ENCODE measurements around the gene NRCAM.
A peak's percentile ranks its signal among the peaks of the same experiment; 100 is the strongest.

NRCAM gene

DNA sequence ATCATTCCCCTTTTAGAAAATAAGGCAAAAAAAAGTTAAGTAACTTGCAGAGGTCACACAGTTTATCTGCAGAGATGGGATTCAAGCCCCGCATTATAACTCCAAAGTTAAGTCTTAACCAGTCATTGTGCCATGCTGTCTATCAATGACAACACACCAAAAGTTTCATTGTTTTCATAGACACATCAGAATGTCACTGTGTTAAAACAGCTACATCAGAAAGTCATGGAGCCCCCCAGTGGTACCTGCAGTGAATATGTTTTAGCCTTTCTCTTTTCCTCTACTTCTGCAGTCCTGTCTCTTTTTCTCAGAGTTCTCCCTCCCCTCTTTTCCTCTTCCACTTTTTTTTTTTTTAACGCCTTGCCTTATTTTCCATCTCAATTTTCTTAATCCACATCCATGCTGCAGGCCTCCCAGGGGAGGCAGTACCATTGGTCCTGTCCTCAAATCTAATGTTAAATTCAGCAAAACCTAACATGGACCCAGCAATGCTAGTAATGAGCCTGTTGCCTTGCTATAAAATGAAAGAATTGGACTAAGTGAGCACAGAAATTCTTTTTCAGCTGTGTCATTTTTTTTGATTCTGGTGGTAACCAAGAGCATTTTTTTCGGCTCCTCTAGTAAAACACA lies 3.8 kb upstream of the NRCAM start:
- DNase-seq (ENCODE audit: low read depth) = no peak

DNA sequence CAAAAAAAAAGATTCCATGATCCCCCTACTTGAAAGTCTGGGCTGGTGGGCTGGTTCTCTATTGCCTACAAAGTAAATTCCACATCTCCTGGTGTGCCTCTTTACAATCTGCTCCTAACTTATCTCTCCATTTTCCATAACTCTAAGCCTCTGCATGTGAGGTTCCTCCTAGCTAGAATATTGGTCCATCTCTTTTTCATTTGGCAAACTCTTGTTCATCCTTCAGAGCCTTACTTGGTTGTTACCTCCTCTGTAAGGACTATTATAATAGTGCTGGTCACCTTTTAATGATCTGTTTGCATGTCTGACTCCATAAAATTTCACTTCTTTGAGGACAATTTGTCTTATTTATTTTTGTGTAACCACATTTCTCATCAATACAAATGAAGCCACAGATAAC lies 1.6 kb upstream of the NRCAM start:
- DNase-seq (ENCODE audit: low read depth) = no peak

DNA sequence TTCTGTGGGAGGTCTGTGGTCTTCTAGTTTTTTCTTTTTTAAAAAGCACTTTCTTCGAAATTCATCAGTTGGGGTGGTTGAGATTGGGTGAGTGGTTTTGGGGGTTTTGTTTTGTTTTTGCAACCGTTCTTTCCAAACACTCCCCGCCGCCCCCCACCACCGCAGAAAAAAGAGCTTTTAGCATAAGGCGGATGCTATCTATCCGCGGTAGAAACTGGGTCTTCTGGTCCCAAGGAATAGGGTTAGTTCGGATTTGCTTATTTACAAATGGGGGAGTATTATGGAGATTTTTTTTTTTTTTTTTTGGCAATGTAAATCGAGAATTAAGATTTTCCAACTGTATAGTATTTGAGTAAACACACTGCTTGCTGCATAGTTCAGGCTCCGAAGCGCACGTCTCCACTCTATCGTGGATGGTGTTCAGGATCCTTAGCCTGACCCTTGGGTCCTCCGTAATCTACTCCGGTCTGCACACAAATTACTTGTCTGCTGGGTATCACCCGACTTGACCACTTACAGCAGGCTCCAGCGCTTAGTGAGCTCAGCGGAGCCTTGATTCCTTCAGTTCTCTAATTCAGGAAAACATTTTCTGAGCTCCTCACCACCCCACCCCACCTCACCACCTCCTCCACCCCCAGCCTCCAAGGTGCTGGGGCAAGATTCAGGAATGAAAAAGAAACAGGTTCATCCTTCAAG lies 757 bp upstream of the NRCAM start:
- DNase-seq (ENCODE audit: low read depth) = no peak

DNA sequence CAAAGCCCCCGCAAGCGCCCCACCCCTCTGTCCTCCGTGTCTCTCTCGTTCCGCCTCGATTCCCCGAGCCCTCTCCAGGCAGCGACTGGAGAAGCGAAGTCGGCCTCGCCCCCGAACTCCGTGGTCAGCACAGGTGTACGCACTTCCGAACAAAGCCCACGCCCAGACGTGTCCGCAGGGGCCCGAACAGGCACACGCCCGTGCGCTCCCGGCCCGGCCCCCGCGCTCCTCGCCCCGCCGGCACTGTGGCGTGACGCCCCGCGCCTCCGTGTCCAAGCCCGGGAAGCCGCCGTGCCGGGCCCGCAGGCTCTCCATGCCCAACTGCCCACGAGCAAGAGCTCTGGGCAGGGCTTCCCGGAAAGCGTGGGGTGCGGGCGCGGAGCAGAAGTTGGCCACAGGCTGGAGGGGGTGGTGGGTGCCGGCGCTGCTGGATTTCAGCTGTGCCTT lies 662 bp downstream of the NRCAM start:
- no peak for DNase-seq (ENCODE audit: low read depth)

DNA sequence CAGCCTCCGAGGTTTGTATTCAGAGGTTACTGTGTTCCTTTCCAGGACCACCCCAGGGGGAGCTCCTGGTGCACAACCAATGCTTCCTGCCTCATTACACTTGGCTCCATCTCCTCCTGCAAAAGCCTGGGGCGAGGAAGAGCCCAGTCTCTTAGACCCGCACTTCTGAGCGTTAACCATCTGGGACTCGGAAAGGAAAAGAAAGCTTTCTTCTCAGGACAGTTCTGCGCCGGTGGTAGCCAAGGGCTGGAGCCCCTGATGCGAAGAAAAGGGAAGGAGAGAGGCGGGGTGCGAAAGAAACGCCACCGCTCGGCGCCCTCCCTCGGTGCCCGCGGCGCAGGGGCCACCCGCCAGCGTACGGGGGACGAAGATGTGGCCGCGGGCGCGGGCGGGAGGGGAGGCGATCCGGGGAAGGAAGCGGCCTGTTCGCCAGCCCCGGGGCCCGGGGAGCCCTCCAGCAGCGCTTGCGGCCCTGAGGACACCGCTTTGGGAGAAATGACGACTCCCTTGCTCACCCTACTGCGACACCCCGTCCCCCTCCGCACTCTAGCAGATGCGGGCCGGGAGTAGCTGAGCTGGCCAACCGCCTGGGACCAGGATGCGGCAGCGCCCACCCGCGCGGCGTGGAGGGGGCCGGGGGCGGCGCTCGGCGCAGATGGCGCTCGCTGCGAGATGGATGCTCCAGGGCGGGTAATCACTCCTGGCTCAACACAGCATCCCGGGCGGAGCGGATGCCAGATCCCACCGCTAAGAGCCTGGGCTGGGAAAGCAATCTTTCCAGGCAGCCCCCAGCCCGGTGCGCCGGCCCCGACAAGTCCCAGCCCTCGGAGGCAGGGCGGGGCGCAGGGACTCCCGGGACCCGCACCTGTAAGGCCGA lies 1.3 kb downstream of the NRCAM start:
- DNase-seq (ENCODE audit: low read depth) = peak; percentile 15

DNA sequence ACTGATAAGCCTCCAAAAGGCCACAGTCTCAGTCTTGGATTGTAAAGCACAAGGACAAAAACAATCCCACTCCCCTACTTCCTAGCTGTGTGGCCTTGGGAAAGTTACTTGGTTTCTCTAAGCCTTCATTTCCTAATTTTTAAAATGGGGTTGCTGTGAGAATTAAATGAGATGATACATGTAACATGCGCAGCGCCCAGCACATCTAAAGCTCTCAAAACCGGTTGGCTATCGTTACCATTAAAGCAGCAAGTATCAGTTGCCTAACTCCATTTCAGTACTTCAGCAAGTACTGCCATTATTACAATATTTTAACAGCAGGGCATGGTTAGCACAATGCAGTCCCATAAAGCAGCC lies 1.9 kb downstream of the NRCAM start:
- no peak for DNase-seq (ENCODE audit: low read depth)

DNA sequence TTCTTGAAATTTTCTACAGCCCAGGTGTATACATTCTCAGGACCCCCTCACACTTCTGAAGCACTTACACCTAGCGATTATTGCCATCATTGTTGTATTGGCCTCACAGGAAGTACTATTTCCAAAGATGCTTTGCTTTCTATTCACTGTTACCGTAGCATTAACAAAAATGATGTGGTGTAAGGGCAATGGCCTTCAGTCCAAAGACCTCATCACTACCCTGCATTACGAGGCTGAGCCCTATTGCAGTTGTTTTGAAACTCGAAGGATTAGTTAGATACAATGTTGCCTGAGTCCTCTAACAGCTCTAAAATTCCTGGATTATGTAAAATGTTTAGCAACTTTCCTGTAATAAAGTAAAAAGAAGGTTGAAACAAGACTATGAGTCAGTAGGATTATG lies 2.9 kb downstream of the NRCAM start:
- DNase-seq (ENCODE audit: low read depth) = no peak

DNA sequence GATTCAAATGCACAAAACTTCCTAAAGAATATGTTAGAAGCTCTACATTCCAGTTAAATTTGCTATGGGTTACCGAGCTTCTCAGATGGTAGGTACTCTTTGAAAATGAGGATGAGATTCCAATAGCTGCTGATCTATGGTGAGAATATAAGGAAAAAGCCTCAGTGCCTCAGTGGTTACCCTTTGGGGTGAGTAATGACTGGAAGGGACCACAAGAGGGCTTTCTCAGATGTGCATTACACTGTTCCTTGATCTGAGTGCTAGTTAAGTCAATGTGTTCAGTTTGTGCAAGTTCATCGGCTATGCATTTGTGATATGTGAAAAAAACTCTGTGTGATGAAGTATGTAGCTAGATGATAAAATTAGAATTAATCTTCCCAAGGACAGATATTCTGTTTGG lies 3.5 kb downstream of the NRCAM start:
- peak; percentile 48 for DNase-seq (ENCODE audit: low read depth)

DNA sequence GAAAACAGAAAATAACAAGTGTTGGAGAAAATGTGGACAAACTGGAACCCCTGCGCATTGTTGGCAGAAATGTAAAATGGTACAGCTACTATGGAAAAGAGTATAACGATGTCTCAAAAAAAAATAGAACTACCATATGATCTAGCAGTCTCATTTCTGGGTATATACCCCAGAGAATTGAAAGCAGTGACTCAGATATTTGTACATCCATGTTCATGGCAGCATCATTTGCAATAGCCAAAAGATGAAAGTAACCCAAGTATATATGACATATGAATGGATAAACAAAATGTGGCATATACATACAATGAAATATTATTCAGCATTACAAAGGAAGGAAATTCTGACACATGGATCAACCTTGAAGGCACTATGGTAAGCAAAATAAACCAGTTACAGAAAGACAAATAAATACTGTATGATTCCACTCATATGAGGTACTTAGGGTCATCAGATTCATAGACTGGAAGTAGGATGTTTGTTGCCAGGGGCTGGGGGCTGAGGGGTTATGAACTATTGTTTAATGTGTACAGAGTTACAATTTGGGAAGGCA lies 4.9 kb downstream of the NRCAM start:
- DNase-seq (ENCODE audit: low read depth) = no peak

DNA sequence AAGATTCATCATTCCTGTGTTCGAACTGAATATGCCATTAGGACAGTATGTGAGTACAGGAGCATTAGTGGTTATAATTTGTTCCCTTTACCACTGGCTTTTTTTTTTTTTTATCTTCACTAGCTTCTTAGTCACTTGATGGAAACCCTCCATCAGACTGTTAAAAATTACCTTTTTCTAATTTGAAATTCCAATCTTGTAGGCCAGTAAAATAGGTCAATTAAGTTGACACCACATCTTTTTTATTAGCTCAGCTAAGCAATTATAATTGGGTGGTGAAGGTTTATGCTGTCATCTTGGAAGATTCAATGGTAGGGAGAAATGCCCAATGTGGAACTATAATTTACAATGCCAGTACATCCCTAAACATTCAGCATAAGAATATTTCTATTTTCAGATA lies 6.1 kb downstream of the NRCAM start:
- DNase-seq (ENCODE audit: low read depth) = no peak

DNA sequence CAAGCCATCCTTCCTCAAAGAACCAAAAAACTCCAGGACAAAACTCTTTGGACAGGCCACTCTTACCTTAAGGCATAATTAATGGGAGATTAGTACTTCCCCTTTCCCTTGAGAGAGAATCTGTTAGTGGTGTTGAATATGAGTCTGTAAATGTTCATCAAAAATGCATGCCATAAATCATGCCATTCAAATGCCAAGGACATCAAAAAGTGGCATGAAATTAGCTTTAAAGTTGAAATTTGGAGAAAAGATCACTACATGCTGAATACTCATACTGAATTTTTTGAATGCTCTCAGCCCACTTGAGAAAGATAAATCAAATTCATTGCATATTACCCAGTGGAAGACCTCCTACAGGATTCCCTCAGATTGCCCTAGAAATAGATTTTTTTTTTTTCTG lies 6.7 kb downstream of the NRCAM start:
- DNase-seq (ENCODE audit: low read depth) = no peak

DNA sequence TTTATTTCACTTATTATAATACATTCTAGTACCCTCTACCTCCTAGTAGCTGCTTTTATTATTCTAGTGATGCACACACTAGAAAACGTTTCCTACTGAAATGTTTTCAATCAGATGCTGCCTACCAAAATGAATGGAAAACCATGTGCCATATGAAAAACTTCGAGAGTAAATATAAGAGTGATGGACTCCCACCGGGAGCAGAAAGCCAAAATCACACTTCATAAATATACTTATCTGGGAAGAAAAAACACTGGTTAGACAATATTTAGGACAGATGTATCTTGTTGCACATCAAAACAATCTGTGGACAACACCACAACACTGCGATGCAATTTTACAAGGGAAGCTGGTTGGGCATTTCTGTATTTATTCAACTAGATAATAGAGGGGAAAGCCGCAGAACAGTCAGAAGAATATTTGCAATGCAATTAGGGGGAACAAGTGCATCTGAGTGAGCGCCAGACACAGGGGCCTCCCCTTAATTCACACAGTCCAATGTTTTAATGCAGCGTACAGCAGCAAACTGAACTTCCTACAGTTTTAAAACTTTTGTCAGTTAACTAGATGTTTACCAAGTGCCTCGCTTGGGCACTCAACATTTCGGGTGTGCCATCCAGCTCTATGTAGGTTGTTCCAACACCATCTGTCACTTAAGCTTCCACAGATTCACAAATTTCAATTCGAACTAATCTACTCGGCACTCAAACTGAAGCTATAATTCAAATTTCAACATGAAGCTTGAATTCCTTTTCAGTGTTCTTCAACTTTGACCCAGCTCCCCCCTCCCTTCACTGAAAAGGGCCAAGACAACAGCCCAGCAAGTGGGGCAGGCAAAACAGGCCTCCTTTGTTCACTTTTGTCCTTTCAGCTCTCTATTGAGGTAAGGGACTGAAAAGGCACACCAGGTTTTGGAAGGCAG lies 7.4 kb downstream of the NRCAM start:
- DNase-seq (ENCODE audit: low read depth) = no peak

DNA sequence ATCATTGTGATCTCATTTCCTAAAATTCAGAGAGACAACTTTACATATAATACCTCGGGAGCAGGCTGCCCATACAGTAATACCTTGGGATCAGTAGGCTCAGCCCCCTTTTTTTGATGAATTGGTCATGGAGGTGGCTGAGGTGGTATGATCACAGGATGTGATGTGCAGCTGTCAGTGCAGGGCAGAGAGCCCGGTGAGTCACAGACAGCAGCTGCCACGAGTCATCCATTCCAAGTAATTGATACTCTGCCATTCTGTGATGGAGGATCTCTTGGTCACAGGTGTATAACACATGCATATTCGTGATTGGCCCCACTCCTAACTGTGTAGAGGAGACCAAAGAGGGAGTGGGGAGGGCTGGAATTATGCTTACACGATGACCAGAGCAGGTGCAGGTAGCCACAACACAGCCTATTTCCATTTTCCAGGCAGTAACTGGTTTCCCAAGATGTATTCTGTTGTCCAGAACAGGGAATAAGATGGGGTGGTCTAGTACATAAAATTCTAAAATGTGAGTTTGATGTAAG lies 14.1 kb downstream of the NRCAM start:
- no peak for DNase-seq (ENCODE audit: low read depth)

DNA sequence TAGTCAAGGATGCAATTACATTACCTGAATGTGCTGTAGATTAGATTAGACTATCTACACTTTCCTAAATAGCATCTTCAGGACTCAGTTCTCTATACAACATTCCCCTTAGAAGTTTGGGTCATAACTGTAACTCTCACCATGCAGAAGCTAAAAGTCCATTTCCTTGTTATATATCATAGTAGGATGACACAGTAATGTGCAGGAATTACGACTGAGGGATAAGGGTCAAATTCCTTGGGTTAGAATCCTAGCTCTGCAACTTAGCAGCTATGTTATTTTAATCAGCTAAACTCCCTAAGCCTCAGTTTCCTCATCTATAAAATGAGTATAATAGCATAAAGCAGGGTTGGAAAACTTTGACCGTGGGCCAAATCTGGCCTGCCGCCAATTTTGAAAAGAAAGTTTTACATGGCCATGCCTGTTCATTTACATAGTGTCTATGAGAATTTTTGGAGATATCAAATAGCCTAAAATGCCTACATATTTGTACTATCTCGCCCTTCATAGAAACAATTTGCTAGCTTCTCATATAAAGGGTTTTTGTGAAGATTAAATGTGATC lies 14.8 kb downstream of the NRCAM start:
- no peak for DNase-seq (ENCODE audit: low read depth)

DNA sequence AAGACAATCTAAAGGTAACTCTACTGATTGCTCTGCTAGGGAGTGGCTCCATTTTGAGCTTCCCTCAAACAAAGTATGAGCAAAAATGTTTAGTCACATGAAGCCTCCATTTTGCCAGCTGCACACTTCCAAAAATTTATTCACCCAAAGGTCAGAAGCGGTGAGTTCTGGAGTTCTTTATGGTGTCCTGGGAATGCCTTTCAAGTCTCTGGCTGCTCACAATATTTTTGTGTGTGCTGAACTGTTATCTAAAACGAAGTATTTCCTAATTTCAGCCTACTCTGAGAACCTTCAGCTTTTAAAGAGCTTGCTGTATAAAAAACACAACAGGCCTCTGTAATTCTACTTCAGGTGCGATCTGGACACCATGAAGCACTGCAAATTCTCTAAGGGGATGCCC lies 15.6 kb downstream of the NRCAM start:
- no peak for DNase-seq (ENCODE audit: low read depth)

DNA sequence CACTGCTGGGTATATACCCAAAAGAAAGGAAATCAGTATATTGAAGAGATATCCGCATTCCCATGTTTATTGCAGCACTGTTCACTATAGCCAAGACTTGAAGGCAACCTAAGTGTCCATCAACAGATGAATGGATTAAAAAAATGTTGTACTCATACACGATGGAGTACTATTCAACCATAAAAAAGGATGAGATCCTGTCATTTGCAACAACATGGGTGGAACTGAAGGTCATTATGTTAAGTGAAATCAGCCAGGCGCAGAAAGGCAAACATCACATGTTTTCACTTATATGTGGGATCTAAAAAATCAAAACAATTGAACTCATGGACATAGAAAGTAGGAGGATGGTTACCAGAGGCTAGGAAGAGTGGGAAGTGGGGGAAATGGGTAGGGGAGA lies 19.3 kb downstream of the NRCAM start:
- DNase-seq (ENCODE audit: low read depth) = no peak

DNA sequence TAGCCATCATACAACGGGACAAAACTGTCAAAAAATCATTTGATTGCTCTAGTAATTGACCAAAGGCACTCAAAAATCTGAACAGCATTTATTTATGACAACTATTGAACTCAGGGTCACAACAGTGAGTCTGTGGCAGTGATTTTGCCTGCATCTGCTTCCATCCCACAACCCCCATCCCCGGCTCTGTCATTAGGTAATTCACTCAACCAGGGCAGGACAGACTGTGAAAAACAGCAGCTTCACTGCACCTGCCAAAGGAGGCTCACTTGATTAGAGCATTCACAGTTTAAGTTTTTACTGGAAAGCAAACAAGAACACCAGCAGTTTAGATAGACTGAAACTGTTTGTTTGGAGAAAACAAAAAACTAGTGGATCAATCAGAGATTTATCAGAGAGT lies 22.2 kb downstream of the NRCAM start:
- no peak for DNase-seq (ENCODE audit: low read depth)

DNA sequence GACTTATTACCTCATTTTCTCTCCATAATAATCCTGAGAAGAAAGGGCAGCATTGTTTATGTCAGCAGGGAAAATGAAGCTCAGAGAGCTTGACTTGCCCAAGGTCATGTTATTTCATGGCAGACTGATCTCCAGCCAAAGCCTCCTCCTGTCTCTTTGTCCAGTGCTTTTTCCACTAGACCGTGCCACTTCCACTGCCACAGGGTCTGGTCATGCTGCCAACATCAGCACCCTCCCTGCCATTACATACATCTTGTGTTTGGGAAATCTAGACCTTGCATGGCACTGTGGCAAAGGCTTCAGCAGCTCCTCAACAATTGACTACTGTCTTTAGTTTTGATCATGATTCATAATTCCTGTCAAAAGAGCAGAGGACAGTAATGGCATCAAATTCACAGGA lies 25.1 kb downstream of the NRCAM start:
- DNase-seq (ENCODE audit: low read depth) = no peak

DNA sequence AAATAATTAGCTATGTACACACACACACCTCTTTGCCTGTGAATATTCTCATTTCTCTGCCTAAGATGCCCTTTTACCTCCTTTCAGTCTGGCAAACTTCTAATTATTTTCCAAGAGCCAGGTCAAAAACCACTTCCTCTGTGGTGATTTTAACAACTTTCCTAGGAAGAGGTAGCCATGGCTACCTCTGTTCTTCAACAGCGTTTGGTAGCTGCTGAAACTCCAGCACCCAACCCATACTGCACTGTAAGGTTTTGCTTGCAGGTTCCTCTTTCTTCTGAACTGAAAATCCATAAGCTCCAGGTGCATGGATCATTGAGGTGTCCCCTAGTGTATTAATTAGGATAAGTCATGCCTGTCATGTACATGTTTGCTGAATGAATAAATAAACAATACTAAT lies 25.6 kb downstream of the NRCAM start:
- no peak for DNase-seq (ENCODE audit: low read depth)

DNA sequence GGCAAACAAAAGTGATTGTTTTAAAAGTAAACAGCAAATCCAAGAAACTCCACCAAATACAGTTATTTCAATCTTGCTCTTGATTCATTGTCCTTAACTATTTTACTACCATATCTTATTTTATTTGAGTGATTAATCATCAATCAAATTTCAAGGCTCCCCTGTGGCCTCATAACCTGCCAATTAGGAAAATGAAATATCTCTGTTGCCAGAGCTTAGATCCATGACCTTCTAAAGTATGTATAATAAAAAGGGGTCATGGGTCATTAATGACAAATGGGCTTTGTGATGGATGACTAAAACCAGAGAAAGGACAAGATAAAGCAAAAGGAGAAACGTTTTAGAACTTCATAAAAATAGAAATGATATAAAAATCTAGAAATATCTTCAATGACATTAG lies 28.5 kb downstream of the NRCAM start:
- no peak for DNase-seq (ENCODE audit: low read depth)

DNA sequence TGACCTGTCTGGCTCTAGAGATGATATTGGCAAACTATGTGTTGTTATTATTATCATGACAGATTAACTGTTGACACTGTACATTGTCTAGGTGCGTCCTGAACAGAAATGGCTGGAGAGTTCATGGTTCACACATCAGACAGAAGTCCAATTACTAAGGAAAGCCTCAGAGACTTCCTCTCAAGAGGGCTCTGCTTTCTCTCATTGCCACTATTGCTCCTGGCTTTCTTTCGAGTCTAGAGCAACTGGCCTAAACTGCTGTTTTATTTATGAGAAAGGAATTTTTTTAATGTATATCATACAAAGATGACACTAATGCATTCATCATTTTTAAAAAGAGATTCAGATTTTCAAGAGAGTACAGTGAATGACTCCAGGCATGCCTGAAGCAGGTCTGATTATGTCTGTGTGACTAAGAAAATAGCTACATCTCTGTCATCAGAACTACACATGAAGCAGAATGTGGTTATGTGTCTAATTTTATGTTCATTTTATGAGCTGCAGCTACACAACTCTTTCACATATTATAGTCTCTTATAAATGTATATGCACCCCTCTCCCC lies 30.4 kb downstream of the NRCAM start:
- no peak for DNase-seq (ENCODE audit: low read depth)

Data from iris pigment epithelial cell (primary cell).